Measurements from ENCODE around the gene ADTRP. TPM values are rescaled to one million over a fixed set of nuclear protein-coding genes. Genes with fewer than 3 reads are reported as not detected.

Gene ADTRP
- total and polyA plus RNA-seq, 10 of the 15 experiments (the other 5 are each of a cell fraction or from before 2014, with no cell fraction given) = 0.10 to 2.6 (median 2.1) TPM

DNA sequence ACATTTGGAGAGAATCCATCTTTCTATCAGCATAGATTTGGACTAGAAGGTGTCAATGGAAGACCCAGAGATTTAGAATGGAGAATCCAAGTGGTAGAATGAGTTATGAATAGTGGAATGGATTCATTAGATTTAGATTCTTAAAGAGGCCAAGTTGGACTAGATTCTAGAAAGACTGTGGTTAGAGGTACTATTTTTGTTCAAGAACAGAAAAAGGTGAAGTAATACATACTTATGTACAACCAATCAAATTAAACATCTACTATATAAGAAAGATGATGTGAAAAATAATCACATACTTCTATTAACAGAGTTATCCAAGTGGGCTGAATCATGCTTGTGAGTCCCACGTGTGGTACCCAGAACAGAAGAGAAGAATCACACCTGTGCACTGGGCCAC, 33.8 kb upstream of the ADTRP start (continued):
- no peak for TF ChIP-seq TBL1XR1 (IDR thresholded peaks at IDR 0.05; ENCODE audit: low read depth, low read length)
- no peak for TF ChIP-seq JUND (IDR thresholded peaks at IDR 0.05; ENCODE audit: low read depth, low read length)
- TF ChIP-seq, protein P1, sequence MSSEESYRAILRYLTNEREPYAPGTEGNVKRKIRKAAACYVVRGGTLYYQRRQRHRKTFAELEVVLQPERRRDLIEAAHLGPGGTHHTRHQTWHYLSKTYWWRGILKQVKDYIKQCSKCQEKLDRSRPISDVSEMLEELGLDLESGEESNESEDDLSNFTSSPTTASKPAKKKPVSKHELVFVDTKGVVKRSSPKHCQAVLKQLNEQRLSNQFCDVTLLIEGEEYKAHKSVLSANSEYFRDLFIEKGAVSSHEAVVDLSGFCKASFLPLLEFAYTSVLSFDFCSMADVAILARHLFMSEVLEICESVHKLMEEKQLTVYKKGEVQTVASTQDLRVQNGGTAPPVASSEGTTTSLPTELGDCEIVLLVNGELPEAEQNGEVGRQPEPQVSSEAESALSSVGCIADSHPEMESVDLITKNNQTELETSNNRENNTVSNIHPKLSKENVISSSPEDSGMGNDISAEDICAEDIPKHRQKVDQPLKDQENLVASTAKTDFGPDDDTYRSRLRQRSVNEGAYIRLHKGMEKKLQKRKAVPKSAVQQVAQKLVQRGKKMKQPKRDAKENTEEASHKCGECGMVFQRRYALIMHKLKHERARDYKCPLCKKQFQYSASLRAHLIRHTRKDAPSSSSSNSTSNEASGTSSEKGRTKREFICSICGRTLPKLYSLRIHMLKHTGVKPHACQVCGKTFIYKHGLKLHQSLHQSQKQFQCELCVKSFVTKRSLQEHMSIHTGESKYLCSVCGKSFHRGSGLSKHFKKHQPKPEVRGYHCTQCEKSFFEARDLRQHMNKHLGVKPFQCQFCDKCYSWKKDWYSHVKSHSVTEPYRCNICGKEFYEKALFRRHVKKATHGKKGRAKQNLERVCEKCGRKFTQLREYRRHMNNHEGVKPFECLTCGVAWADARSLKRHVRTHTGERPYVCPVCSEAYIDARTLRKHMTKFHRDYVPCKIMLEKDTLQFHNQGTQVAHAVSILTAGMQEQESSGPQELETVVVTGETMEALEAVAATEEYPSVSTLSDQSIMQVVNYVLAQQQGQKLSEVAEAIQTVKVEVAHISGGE (CRISPR knock-in tag; IDR thresholded peaks at IDR 0.05) = no peak
- TF ChIP-seq, protein P2, sequence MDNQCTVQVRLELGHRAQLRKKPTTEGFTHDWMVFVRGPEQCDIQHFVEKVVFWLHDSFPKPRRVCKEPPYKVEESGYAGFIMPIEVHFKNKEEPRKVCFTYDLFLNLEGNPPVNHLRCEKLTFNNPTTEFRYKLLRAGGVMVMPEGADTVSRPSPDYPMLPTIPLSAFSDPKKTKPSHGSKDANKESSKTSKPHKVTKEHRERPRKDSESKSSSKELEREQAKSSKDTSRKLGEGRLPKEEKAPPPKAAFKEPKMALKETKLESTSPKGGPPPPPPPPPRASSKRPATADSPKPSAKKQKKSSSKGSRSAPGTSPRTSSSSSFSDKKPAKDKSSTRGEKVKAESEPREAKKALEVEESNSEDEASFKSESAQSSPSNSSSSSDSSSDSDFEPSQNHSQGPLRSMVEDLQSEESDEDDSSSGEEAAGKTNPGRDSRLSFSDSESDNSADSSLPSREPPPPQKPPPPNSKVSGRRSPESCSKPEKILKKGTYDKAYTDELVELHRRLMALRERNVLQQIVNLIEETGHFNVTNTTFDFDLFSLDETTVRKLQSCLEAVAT (IDR thresholded peaks at IDR 0.05) = no peak
- no peak for TF ChIP-seq NRF1 (conservative IDR thresholded peaks at IDR 0.05; ENCODE audit: low read depth, low read length)
- TF ChIP-seq MEF2A (IDR thresholded peaks at IDR 0.05; ENCODE audit: insufficient read depth, low read depth, low read length) = peak; percentile 53; the same call in 1 of the 2 replicates
- no peak for TF ChIP-seq TCF12 (IDR thresholded peaks at IDR 0.05; ENCODE audit: low read depth, low read length)
- TF ChIP-seq SMAD5 (IDR thresholded peaks at IDR 0.05; ENCODE audit: low read depth) = no peak
- TF ChIP-seq SRF (IDR thresholded peaks at IDR 0.05; ENCODE audit: low read depth in 2 of 2, low read length in 2 of 2) = no peak
- TF ChIP-seq MYC (IDR thresholded peaks at IDR 0.05; ENCODE audit: insufficient read depth, insufficient read length, insufficient replicate concordance, low read length, severe bottlenecking) = no peak
- TF ChIP-seq JUNB (IDR thresholded peaks at IDR 0.05) = peak; percentile 9; the same call in 1 of the 2 replicates
- TF ChIP-seq, protein P3, sequence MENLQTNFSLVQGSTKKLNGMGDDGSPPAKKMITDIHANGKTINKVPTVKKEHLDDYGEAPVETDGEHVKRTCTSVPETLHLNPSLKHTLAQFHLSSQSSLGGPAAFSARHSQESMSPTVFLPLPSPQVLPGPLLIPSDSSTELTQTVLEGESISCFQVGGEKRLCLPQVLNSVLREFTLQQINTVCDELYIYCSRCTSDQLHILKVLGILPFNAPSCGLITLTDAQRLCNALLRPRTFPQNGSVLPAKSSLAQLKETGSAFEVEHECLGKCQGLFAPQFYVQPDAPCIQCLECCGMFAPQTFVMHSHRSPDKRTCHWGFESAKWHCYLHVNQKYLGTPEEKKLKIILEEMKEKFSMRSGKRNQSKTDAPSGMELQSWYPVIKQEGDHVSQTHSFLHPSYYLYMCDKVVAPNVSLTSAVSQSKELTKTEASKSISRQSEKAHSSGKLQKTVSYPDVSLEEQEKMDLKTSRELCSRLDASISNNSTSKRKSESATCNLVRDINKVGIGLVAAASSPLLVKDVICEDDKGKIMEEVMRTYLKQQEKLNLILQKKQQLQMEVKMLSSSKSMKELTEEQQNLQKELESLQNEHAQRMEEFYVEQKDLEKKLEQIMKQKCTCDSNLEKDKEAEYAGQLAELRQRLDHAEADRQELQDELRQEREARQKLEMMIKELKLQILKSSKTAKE (IDR thresholded peaks at IDR 0.05; ENCODE audit: low read depth, poor library complexity, severe bottlenecking) = no peak
- no peak for TF ChIP-seq FOXK2 (IDR thresholded peaks at IDR 0.05)
- no peak for TF ChIP-seq ATF7 (IDR thresholded peaks at IDR 0.05; ENCODE audit: low read depth)
- TF ChIP-seq, protein P4, sequence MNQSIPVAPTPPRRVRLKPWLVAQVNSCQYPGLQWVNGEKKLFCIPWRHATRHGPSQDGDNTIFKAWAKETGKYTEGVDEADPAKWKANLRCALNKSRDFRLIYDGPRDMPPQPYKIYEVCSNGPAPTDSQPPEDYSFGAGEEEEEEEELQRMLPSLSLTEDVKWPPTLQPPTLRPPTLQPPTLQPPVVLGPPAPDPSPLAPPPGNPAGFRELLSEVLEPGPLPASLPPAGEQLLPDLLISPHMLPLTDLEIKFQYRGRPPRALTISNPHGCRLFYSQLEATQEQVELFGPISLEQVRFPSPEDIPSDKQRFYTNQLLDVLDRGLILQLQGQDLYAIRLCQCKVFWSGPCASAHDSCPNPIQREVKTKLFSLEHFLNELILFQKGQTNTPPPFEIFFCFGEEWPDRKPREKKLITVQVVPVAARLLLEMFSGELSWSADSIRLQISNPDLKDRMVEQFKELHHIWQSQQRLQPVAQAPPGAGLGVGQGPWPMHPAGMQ (IDR thresholded peaks at IDR 0.05; ENCODE audit: borderline replicate concordance) = no peak
- TF ChIP-seq, protein P5, sequence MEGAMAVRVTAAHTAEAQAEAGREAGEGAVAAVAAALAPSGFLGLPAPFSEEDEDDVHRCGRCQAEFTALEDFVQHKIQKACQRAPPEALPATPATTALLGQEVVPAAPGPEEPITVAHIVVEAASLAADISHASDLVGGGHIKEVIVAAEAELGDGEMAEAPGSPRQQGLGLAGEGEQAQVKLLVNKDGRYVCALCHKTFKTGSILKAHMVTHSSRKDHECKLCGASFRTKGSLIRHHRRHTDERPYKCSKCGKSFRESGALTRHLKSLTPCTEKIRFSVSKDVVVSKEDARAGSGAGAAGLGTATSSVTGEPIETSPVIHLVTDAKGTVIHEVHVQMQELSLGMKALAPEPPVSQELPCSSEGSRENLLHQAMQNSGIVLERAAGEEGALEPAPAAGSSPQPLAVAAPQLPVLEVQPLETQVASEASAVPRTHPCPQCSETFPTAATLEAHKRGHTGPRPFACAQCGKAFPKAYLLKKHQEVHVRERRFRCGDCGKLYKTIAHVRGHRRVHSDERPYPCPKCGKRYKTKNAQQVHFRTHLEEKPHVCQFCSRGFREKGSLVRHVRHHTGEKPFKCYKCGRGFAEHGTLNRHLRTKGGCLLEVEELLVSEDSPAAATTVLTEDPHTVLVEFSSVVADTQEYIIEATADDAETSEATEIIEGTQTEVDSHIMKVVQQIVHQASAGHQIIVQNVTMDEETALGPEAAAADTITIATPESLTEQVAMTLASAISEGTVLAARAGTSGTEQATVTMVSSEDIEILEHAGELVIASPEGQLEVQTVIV (IDR thresholded peaks at IDR 0.05; ENCODE audit: borderline replicate concordance, partially characterized antibody) = no peak
- TF ChIP-seq CHD1 (IDR thresholded peaks at IDR 0.05; ENCODE audit: low read depth, low read length) = no peak
- no peak for TF ChIP-seq TARDBP (IDR thresholded peaks at IDR 0.05; ENCODE audit: borderline replicate concordance)
- no peak for TF ChIP-seq NR2C1 (IDR thresholded peaks at IDR 0.05)
